ENCODE data around the gene CHST4. TPM values are rescaled to one million over a fixed set of nuclear protein-coding genes. Genes with fewer than 3 reads are reported as not detected.
"Not testable (repeated sequence)": the region's sequence is repeated elsewhere in the genome, so short reads cannot be mapped to it uniquely, and the experiment has no call there.

The CHST4 gene
- total RNA-seq, 4 donors from 2014 or later: 0.26 to 0.63 TPM; not detected in 2

GRCh38 chr16:71492786-71493185 lies 33.4 kb upstream of the CHST4 start:
- intact Hi-C loops (cut with DNase I): loop anchor here (5.0 kb wide), 1 partner anchor 40 kb away; no protein-coding TSS in a partner anchor
- 64% methylated on average over 2 of the region's 2 CpGs for WGBS

GRCh38 chr16:71493213-71493612 lies 33.0 kb upstream of the CHST4 start:
- DNase-seq (ENCODE audit: extremely low spot score): no peak
- no peaks in the 10 kb centered on the region for H3K27me3 ChIP-seq
- H3K9me3 ChIP-seq: no peaks in the 10 kb centered on the region
- H3K4me3 ChIP-seq: no peak overlapping the region
- no peaks in the 10 kb centered on the region for H3K4me1 ChIP-seq
- H3K36me3 ChIP-seq: no peaks in the 10 kb centered on the region
- no peak for TF ChIP-seq POLR2A (IDR thresholded peaks at IDR 0.05; ENCODE audit: low read depth)
- no peak for TF ChIP-seq POLR2AphosphoS5 (IDR thresholded peaks at IDR 0.05)
- TF ChIP-seq CTCF (IDR thresholded peaks at IDR 0.05): no peak
- TF ChIP-seq EP300 (IDR thresholded peaks at IDR 0.05): no peak
- no peak overlapping the region for H3K27ac ChIP-seq (replicated peaks in 1 of 4)
- 90% methylated on average over 3 of the region's 3 CpGs for WGBS
- intact Hi-C loops (cut with DNase I): loop anchor here (5.0 kb wide), 1 partner anchor 41 kb away; no protein-coding TSS in a partner anchor

More at GRCh38 chr16:71492786-71493185, 33.4 kb upstream of the CHST4 start:
- DNase-seq (ENCODE audit: extremely low spot score): no peak
- no peak overlapping the region for H3K27ac ChIP-seq (replicated peaks in 1 of 4)
- H3K27me3 ChIP-seq: no peaks in the 10 kb centered on the region
- H3K4me3 ChIP-seq: no peak overlapping the region
- H3K36me3 ChIP-seq: no peaks in the 10 kb centered on the region
- TF ChIP-seq POLR2AphosphoS5 (IDR thresholded peaks at IDR 0.05): no peak
- H3K9me3 ChIP-seq: no peaks in the 10 kb centered on the region
- no peaks in the 10 kb centered on the region for H3K4me1 ChIP-seq

GRCh38 chr16:71498031-71498430 lies 28.2 kb upstream of the CHST4 start:
- WGBS: 84% methylated on average over 3 of the region's 3 CpGs
- no peak overlapping the region for H3K4me3 ChIP-seq
- DNase-seq (ENCODE audit: extremely low spot score): no peak
- no peaks in the 10 kb centered on the region for H3K9me3 ChIP-seq
- no peaks in the 10 kb centered on the region for H3K4me1 ChIP-seq
- H3K27ac ChIP-seq (replicated peaks in 1 of 4): no peak overlapping the region
- intact Hi-C loops (cut with DNase I): no loop called here
- no peaks in the 10 kb centered on the region for H3K27me3 ChIP-seq
- TF ChIP-seq POLR2AphosphoS5 (IDR thresholded peaks at IDR 0.05) (no peak), EP300 (IDR thresholded peaks at IDR 0.05) (no peak)
- H3K36me3 ChIP-seq: no peaks in the 10 kb centered on the region

- intact Hi-C loops (cut with DNase I): loop anchor here (1.0 kb wide), 1 partner anchor 87 kb away; no protein-coding TSS in a partner anchor
- Histone ChIP-seq H3K4me1 (no peaks in the 10 kb centered on the region), H3K27me3 (no peaks in the 10 kb centered on the region), H3K9me3 (no peaks in the 10 kb centered on the region), H3K36me3 (no peaks in the 10 kb centered on the region), H3K27ac (replicated peaks in 1 of 4) (no peak overlapping the region), H3K4me3 (no peak overlapping the region)
- TF ChIP-seq CTCF (IDR thresholded peaks at IDR 0.05) (peak; percentile 68 to 70 (median 68)), POLR2AphosphoS5 (IDR thresholded peaks at IDR 0.05) (no peak), EP300 (IDR thresholded peaks at IDR 0.05) (no peak)
- no peak for DNase-seq (ENCODE audit: extremely low spot score)
- WGBS: 5% methylated on average over 3 of the region's 3 CpGs
These were observed 26.4 kb upstream of the CHST4 start for GRCh38 chr16:71499775-71500364.

- no peak overlapping the region for H3K4me3 ChIP-seq
- H3K4me1 ChIP-seq: no peaks in the 10 kb centered on the region
- TF ChIP-seq EP300 (IDR thresholded peaks at IDR 0.05) (no peak), CTCF (IDR thresholded peaks at IDR 0.05) (no peak), POLR2AphosphoS5 (IDR thresholded peaks at IDR 0.05) (no peak), POLR2A (IDR thresholded peaks at IDR 0.05; ENCODE audit: low read depth) (no peak)
- 78% methylated on average over 2 of the region's 2 CpGs for WGBS
- DNase-seq (ENCODE audit: extremely low spot score): no peak
- no peak overlapping the region for H3K27ac ChIP-seq (replicated peaks in 1 of 4)
- intact Hi-C loops (cut with DNase I): no loop called here
- H3K36me3 ChIP-seq: no peaks in the 10 kb centered on the region
- no peaks in the 10 kb centered on the region for H3K27me3 ChIP-seq
- no peaks in the 10 kb centered on the region for H3K9me3 ChIP-seq
These were observed 25.3 kb upstream of the CHST4 start for GRCh38 chr16:71500964-71501363.

- Histone ChIP-seq H3K9me3 (no peaks in the 10 kb centered on the region), H3K27ac (replicated peaks in 1 of 4) (no peak overlapping the region), H3K4me1 (no peaks in the 10 kb centered on the region), H3K36me3 (no peaks in the 10 kb centered on the region), H3K27me3 (no peaks in the 10 kb centered on the region), H3K4me3 (no peak overlapping the region)
- no peak for DNase-seq (ENCODE audit: extremely low spot score)
- TF ChIP-seq POLR2AphosphoS5 (IDR thresholded peaks at IDR 0.05) (no peak), CTCF (IDR thresholded peaks at IDR 0.05) (no peak), POLR2A (IDR thresholded peaks at IDR 0.05; ENCODE audit: low read depth) (no peak), EP300 (IDR thresholded peaks at IDR 0.05) (no peak)
- intact Hi-C loops (cut with DNase I): no loop called here
- WGBS: 50% methylated on average over 3 of the region's 3 CpGs
These were observed 24.7 kb upstream of the CHST4 start for GRCh38 chr16:71501547-71501946.

GRCh38 chr16:71504051-71504450 lies 22.2 kb upstream of the CHST4 start:
- H3K27ac ChIP-seq (replicated peaks in 1 of 4); H3K27me3 ChIP-seq; H3K4me1 ChIP-seq; intact Hi-C loops (cut with DNase I); H3K36me3 ChIP-seq; H3K4me3 ChIP-seq; DNase-seq (ENCODE audit: extremely low spot score); H3K9me3 ChIP-seq: not testable (repeated sequence)
- WGBS: 75% methylated on average over 7 of the region's 7 CpGs

All from esophagus muscularis mucosa (tissue), 4 donors.